GM19324 (cell line): Measurements from ENCODE around the gene RNF26.

ENCODE experiments used
- ATAC-seq: cut with Tn5 transposase; IDR thresholded peaks from one replicate; pipeline ENCODE4 v1.9.1; 2021; ENCODE audit warnings: mild to moderate bottlenecking, moderate library complexity; ENCODE audit not compliant: unreplicated experiment, low FRiP score

RNF26 gene

DNA sequence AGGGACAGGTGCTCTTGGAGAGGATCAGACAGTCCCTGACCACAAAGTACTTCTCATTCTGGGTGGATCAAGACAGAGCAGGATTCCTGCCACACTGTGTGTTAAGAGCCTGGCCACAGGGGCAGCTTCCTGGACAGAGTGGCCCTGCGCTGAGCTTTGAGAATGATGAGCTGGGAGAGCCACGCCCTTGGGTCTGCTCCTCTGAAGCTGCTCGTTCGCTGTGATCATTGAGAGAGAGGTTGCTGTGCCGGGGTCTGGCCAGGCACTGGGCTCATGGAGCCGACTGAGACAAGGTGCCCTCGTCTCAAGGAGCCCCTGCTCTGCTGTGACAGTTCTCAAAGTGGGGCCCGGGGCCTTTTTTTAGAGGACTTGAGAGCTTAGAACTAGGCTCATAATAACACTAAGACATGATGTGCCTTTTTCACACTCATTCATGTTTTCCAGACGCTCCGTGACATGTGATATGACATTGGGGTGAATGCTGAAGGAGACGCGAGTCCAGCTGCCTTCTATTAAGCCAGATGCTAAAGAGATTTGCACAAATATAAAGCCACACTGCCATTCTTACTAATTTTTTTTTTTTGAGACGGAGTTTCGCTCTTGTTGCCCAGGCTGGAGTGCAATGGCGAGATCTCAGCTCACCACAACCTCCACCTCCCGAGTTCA lies 13.7 kb downstream of the RNF26 start:
- no peak for ATAC-seq

DNA sequence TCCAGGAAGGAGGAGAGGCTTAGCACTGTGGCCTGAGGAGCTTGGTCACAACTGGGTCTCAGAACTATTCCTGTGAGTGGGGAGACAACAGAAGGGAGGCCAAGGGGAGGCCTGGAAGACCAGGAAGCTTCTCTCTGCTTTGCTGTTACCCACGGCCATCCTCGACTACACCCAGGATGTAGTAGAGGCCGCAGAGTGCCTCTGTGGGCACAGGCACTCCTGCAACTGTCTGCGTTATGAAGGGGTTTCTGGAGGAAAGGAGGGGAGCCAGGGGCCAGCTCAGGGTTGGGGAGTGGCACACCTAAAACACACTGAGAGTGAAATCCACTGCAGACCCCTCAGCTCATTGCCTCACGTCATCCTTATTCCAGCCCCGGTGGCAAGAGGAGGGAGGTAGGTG lies 16.0 kb downstream of the RNF26 start:
- no peak for ATAC-seq

DNA sequence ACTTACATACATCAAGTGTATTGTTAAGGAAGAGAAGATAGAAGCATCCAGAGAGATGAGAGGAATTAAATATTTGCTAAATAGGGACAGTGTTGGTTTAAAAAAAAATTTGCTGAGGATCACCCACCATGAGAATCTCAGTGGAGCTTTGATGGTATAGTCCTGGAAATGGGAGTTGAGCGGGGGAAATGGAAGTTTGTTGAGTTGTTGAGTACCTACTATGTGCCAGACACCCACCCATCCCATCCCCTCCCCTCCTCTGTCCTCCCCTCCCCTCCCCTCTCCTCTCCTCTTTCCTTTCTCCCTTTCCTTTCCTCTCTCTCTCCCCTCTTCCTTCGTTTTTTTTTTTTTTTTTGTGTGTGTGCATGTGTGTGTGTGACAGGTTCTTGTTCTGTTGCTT lies 16.9 kb downstream of the RNF26 start:
- no peak for ATAC-seq

DNA sequence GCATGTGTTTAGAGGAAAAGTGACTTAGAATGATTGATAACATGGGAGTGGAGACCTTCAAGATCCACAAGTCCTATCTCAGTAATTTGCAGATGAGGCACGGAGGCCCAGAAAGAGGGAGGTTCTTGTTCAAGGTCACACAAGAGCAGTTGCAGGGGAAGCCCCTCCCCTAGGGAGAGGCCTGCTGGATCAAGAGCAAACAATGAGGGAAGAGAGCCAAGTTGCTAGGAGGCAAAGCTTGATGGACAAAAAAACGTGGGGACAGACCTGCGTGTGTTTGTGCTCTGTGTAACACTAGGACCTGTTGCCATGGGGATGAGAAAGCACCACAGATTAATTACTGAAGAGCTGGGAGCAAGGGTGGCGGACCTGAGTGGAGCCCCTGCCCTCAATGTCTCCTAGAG lies 18.5 kb downstream of the RNF26 start:
- no peak for ATAC-seq

DNA sequence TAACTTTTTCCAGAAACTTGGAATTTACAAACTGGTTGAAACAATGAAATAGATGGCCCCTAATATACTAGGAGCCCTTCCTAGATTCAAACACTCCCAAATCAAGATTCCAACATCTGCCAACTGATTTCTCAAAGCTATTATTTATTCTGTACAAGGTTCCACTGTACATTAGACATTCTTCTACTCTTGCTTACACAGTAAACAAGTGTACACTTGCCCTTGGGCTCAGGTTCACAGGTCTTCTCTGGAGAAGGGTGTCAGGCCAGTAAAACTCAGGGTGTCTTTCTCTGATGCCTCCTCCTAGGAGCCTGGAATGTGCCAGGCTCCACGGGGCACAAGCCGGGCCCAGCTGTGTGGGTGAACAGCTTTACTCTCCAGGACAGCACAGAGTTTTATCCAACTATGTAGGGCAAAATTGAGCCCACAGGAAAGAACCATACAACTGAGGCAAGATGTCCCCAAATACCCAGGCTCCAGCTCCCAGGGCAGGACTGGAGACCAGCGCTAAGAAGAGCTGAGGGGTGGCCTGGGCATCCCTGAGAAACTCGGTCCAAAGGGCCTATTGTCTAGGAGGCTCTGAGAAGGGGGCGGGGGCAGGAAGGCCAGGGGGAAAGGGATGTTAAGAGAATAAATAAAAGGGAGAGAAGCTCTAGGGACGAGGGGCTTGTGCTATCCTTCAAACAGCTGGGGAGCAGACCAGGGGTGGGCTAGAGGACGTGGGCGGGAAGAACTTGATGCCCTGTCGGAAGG lies 20.9 kb downstream of the RNF26 start:
- ATAC-seq, result no peak

DNA sequence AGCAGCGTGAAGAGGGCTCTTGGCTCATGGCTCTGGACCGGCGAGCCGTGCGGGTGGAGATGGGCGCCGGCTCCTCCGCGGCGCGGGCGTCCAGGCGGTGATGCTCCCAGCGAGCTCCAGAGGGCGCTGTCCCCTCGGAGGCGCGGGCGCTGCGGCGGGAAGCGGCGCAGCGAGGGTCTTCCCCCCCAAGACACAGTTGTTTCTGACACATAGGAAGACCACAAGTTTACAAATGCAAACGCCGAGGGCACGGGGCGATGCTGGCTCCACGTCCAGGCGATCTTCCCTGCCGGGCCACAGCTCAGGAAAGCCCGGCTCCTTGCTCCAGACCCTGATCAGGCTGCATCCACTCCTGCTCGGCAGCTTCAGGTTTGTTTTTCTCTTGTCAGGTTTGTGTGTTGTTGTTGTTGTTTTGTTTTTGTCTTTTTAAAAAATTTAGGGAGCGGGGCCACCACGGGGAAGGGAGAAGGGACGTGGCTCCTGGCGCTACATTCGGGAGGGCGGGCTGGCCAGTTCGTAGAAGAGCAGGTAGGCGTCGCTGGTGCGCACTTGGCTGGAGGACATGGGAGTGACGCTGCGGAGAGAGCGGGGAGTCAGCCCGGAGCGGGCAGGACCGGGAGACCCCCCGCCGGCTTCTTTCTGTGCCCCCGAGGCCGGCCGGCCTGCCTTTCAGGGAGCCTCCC lies 22.2 kb downstream of the RNF26 start:
- ATAC-seq, result peak; percentile 54

DNA sequence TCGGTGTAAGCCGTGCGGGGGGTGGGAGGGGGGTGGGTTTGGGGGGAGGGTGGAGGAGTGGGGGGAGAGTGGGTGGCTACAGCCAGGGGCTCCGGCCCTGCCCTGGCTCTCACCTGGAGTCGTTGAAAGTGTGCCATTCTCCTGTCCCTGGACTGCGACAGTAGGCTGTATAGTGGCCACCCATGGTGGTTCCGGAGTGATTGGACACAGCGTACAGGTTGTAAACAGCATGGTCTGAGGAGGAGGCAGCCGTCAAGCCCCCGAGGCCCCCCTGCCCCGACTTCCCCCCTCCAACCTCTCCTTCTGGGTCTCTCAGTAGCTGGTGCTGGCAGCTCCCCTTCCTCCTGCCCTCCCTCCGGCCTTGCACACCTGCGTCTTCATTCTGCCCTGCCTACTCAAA lies 22.7 kb downstream of the RNF26 start:
- ATAC-seq, result no peak

DNA sequence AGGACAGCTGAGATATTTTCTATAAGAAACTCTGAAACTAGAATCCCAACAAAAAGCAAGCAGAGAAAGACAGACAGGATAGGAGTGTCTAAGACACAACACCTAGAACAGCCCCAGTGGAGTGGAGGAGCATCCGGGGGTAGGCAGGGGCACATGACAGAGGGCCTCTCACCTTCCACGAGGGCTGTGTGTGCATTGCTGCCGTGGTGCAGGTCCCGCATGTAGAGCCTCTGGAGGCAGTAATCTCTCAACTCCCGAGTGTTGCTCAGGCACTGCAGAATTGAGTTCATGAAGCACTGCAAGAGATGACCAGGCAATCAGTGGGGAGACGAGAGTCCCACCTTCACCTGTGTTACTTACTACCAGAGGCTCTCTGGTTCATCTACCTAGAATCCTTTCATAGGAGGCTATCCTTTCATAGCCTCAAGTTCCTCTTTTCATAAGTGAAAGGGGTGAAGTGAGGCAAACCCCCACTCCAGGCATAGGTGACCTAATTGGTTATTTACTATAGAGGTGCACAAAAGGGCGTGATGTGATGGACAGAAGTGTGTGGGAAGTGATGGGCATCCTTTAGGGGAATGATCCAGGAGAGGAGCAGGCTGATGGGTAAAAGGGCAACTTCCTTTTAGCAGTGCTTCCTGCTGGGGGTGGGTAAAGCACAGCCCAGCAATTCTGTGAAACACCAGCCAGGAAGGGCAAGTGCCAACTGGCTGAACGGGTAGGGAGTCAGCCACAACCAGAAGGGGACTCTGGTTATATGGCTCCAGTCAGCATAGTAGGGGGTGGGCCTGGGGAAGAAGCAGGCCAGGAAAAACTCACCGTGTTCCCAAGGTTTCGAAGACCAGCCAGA lies 25.3 kb downstream of the RNF26 start:
- no peak for ATAC-seq

DNA sequence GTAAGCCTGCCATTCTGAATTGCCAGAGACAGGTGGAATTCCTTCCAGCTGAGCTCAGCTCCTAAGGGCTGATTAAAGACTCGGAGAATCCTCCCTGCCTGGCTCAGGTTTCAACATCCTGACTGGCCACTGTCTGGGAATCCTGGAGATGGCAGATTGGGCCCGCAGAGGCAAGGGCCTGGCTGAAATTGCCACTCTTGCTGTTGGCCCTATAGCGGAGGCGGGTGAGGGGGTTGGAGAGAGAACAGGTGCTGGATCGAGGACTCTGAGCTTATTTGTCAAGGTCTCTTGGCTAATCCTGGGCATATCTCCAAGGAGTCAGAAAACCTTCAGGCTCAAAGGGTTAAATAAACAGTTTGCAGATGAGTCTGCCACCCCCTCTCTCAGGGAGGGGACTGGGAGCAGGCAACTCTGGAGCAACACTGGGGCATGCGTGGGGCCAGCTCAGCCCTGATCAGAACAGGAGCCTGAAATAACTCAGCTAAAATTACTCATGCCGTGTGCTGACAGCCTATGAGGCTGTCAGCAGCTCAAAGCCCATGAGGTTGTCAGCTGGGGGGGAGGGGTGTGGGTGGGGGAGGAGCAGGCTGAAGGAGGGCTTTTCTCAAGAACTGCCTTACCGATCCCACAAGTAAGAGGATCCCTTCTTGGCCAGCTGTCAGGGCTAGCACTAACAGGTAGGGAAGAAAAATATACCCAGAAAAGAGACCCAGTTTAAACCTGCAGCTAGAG lies 26.9 kb downstream of the RNF26 start:
- no peak for ATAC-seq

DNA sequence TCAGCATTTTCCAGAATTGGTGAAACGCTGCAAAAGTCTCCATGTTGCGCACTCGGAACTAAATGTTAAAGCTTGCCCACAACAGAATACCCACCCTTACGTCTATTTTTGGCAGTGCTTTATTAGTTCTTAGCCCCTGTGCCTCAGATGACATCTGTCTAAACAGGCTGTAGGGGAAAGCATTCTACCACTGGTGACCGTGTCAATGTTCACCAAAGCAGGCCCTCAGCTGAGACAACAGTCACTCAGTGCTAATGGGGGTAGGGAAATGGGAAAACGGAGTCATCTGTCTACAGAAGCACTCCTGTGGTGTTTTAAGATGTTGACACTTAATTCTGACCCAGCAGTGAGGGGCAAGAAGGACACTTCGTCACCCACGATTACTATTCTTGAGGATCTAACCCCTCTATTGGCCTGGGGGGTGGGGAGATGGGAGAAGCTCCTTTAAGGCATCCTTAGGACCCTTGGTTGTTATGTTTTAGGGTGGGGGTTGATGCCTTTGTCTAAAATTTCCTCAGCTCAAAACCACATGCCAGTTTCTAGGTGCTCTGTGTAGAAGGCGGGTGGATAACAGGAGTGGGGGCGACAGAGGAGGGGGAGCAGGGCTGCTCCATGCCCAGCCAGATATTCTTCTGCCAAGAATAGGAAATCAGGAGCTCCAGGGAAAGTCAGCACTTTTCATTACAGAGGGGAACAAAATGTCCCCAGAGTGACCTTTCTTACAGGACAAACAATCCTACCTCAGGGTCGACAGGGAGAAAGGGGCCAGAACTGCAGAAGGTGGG lies 27.8 kb downstream of the RNF26 start:
- no peak for ATAC-seq

DNA sequence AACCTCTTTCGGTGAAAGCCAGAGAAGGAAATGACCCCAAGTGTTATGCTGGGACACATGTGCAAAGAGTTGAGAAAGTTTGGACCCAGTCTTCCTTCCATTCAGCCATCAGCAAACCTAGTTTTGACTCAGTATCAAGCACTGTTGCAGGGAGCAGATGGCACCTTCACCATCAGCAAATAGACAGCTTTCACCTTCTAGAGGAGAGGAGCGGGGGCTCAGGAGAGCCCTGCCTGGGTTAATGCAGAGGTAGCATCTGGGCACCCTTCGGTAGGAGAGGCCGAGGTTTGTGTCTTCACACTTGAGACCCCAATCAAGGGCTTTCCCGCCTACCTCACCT lies 28.4 kb downstream of the RNF26 start:
- ATAC-seq, result no peak

DNA sequence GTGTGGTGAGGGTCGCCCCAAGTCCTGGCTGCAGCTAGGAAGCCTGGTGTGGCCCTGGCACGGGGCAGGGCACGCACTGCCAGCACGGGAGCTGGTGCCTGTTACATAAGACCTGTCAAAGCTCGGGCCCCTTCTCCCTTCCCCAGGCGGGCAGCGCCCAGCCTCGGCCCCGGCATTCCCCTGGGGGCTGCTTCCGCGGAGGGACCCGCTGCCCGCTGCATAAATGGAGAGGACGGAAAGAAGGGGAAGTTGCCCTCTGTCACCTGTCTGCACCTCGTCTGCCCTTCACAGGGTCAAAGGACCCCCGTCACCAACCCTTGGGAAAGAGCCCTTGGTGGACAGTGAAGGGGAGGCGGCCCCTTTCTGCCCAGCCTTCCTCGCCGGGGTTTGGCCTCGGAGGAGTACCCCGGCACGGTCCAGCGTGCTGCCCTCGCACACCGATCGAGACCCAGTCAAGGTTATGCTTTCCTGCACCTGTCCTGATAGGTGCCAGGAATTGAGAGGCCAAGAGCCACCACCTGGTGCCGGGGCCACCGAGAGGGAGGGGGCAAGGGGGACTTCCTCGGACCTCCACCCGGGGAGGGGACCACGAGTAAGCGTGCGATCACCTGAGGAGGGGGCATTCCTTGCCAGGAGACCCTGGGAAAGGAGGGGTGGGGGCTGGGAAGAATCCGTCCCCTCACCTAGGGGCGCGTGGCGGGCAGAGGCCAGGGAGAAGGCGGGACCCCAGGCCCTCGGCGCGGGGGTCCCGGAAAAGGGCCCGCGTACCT lies 28.9 kb downstream of the RNF26 start:
- no peak for ATAC-seq

DNA sequence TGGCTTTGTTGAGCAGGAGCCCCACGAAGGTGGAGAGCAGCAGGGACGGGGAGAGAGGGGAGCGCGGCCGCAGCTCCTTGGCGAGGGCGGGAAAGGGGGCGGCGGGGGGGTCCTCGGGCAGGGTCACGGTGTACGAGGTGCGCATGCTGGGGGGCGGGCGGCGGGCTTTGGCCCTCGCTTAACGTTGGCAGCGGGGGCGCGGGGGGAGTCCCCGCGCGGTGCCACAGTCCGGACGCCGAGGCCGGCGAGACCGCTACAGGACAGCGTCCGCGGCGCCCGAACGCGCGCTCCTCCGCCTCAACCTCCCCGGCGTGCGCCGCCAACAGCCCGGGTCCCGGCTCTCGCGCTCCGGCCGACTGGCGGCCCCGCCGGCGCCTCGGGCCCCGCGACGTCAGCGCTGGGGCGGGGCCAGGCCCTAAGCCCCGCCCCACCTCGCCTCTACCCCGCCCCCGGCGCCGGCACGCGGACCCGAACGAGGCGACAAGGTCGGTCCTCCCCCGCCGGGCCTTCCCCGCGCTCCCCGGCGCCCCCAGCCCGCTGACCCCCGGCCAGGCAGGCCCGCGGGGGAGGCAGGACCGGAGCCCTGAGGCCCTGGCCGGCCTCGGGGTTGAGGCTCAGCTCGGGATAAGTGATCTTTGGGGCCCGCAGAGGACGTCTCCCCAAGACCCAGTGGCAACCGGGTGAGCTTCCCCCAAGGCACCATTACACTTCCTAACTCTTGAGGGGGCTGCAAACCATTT lies 29.7 kb downstream of the RNF26 start:
- no peak for ATAC-seq

DNA sequence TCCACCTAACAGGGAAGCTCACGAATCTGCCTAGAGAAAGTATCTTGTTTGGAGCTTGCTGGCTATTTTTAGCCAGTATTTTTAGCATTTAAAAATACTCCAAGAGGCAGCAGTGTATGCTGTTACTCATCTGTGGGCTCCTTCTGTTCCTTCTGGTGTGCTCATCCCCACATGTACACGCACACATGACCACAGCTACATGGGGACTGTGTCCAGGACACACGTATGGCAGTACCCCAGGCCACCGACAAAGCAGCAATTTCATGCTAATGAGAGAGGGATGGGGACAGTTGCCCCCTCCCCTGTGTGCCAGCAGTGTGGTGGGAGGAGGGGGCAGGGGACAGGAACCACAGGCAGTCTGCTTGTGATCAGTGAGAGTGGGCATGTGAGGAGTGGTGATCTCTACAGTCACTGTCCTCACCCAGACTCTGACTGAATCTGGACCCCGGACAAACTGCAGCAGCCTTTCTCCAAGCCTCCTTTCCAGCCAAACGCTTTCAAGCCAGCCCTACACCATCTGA lies 30.8 kb downstream of the RNF26 start:
- ATAC-seq, result no peak

DNA sequence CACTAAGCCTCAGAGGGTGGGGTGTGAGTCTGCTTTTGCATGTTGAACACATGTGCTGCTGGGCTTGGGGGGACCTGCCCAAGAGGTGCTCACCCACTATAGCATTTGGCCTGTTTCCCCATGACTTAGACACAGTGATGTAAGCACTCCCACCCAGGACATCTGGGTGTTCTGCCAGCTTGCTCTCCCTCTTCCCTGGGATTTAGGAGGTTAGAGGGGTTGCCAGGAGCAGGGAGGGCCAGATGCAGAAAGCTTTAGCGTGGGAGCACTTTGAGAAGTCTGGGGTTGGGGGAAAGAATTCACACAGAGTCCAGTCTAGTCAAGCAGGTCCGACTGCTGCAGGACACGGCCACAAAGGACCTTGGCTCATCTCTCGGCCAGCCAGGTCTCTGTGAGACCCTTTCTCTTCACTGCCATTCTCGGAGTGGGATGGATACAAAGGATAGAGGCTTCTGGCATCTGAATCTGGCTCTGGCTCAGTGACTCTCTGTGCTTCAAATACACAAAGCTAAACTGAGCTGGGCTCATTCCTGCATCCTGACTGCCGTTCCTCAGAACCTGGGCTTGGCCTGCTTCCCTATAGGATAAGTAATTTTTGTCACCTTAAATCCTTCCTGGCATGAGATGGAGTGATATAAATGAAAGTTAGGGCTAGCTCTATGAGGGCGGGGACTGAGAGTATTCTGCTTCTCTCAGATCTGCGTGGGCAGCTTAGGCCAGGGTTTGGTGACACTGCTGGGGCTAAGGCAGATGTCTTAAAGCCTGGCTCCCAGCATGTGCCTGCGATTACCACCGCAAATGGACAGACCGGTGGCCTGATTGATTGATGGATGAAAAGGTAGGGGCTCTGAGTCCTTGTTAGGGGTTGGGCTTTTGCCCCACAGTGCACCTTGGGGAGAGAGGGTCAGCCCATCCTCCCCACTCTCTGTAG lies 32.6 kb downstream of the RNF26 start:
- ATAC-seq, result no peak

DNA sequence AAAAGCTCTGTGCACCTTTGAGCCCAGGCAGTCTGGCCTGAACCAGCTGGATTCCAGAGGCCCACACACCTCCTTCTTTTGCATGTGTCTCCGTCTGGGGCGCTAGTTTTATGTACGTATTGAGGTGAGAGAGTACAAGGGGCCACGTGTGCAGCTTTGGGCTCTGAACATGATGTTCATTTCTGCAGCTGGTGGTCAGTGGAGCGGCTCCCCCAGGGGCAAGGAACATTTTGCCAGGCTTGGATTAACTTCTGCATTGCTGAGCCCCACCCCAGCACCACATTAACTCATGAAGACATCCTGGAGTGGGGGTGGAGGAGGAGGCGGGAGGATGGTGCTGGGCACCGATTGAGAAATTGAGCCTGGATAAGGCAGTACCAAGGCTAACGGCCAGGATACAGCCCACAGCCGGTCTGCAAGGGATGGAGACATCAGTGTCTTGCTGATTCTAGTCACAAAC lies 33.4 kb downstream of the RNF26 start:
- no peak for ATAC-seq
